ENCODE measurements around the gene DYSF.

GRCh38 chr2:71513096-71513495 lies 59.7 kb downstream of the DYSF start:
- TF ChIP-seq CTCF (tag by site-specific recombination; IDR thresholded peaks at IDR 0.05) = no peak
- TF ChIP-seq KLF8 (tag by site-specific recombination; IDR thresholded peaks at IDR 0.05) = no peak
- no peak for TF ChIP-seq ELK4 (IDR thresholded peaks at IDR 0.05; ENCODE audit: borderline replicate concordance, low read depth, low read length)
- no peak for TF ChIP-seq REST (tag by site-specific recombination; IDR thresholded peaks at IDR 0.05)

Data from HEK293 (cell line).